ENCODE data around the gene WSB1.

Gene WSB1

DNA sequence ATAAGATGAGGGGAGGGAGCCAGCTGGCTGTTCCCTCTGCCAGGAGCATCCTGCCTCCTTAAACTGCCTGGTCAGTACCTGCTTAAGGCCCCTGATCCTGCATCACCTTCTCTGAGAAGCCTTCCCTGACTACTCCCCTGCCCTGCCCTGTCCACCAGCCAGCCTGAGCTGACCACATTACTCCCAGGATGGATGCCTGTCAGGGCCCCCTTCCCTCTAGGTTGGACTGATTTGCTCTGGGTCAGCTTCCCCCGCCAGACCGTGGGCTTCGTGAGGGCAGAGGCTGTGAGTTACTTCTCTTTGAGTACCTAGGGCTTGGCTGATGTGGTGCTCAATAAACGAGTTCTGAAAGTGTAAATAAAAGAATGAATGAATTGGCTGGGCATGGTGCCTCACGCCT is 63.3 kb downstream of the WSB1 start:
- DNase-seq (ENCODE audit: low spot score): no peak

DNA sequence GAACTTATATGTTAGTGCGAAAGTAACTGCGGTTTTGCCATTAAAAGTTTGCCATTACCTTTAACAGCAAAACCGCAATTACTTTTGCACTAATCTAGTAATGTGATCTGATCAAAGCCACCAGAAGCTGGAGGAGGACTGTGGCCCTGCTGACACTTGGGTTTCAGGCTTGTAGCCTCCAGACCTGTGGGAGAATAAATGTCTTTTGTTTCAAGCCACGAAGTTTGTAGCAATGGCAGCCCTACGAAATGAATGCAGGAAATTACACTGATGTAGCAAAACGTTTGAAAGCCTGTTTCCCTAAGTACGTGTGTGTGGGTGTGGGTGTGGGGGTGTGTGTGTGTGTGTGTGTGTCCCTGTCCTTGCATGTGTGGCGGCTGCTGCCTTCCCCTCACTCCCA is 66.6 kb downstream of the WSB1 start:
- DNase-seq (ENCODE audit: low spot score): no peak

- no peak for DNase-seq (ENCODE audit: low spot score)
Observed at GRCh38 chr17:27361695-27362094, 67.8 kb downstream of the WSB1 start.

GRCh38 chr17:27362503-27362902 is 68.6 kb downstream of the WSB1 start:
- no peak for DNase-seq (ENCODE audit: low spot score)

DNA sequence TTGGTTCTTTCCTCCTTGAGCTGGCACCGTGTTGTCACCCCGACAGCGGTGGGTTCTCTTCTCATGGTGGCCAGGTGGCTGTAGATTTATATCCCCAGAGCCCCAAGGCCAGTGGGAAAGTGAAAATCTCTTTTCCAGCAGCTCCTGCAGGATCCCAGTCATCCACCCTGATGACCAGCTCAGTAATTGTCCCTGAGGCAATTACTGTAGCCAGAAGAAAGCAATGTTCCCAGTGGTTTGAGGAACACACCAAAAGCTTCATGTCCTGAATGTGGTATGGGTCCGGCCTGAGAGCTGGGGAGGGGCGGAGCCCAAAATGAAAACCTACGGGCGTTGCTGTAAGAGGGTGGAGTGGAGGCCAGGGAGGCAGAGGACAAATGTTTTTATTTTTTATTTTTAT is 69.0 kb downstream of the WSB1 start:
- no peak for DNase-seq (ENCODE audit: low spot score)

DNA sequence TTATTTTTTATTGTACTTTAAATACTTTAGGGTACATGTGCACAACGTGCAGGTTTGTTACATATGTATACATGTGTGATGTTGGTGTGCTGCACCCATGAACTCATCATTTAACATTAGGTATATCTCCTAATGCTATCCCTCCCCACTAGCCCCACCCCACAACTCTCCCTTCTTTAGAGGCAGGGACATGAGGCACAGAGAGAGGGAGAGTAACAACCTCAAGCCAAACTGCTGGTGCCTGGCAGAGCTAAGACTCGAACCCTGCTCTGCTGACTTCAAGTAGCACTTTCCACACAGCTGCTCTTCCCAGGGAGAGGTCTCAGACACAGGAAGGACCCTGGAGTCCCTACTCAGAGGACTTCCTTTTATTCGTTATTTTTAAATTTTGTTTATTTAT is 69.4 kb downstream of the WSB1 start:
- no peak for DNase-seq (ENCODE audit: low spot score)
